CD4-positive, alpha-beta T cell treated with Interleukin-15 for 4 hours (primary cell): ENCODE data around the gene SDCBP2.

Source experiments
- DNase-seq: peaks from one replicate; pipeline ENCODE4 v3.0.0-alpha.2; 2020; ENCODE audit warnings: low spot score

The SDCBP2 gene

DNA sequence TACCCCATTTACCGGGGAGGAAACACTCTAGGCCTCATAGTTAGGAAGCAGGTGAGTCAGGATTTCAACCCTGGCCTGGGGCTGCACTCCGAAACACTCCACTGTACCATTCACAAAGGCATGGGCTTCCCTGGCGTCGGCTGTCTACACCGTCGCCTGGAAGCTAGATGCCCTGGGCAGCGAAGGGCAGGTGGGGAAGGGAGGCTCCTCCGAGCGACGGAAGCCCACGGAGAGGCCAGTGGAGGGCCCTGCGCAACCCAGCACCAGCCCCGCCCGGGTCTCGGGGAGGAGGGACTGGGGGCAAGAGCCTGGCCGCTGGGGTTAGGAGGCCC is 16.1 kb downstream of the SDCBP2 start:
- DNase-seq: no peak

DNA sequence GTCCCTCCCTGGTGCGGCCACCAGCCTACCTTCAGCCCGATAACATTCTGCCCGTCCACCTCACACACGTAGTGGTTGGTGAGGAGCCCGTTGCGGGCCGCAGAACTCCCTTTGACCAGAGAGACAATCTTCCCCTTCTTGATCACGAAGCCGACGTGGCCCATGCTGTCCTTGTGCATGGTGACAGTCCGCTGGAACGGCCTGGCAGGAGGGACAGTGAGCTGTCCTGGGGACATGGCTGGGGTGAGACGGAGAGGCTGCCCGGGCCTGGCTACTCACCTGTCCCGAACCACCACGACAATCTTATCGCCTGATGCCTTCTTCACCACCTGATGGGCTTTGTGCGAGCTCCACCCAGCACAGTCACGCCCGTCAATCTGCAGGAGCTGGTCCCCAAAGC is 16.6 kb downstream of the SDCBP2 start:
- no peak for DNase-seq

DNA sequence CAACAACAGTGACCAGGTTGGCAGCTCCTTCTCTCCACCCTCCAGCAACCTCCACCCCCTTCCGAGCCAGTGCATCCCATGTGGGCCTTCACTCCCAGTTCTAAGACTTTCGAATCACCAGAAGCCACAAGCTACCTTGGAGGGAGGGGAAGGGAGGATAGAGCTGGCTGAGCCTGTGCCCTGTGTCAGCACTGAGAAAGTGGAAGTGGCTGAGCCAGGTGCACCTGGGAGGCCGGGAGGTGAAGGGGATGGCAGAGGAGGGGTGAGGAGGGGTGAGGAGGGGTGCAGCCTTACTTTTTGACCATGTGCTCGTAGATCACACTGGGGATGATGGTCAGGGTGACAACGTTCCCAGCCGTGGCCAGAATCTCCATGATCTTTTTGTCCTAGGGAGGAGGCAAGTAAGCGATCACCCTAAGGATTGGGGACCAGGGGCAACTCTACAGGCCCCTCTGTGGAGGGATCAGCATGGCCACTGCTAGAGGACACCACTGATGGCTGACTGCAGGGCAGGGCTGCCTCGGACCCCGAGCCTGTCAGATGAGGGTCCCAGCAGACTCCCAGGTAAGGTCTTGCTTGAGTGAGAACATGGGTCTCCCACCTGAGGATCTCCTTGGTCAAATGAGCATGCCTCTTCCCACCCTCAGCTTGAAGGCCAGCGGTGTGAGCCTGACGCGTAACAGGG is 18.3 kb downstream of the SDCBP2 start:
- DNase-seq: no peak

DNA sequence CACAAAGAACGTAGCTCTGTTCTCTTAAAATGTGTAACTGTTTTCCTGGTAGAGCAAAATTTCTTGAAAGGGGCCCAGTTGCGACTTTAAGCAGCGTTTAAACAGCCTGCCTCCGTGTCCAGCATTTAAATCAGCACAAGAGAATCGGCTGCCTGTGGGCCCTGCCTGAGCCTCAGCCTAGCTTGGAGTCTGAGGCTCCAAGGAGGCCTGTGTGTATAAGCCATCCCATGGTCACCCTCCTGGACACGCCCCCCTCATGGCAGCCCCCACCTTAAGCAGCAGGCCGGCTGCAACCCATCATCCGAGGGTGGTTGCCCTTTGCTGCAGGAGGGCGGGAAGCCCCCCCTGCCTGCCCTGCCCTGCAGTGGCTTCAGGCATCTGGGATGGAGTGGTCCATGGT is 18.9 kb downstream of the SDCBP2 start:
- no peak for DNase-seq

DNA sequence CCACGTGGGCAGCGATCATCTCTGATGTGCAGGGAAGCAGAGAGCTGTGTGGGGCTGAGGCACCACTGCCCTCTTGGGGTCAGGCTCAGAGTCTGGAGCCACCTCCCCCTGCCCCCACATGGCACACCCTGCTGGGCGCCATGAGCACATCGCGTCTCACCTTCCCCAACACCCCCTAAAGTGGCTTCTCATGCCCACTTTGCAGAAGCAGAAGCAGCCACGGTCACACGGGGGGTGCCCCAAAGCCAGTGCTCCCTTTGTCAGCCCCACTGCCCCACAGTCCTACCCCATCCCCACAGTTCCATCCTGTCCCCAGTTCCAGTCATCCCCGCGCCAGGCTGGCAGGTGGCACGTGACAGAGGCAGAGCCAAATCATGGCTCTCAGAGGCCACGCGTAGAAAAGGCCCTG is 19.5 kb downstream of the SDCBP2 start:
- DNase-seq: no peak

DNA sequence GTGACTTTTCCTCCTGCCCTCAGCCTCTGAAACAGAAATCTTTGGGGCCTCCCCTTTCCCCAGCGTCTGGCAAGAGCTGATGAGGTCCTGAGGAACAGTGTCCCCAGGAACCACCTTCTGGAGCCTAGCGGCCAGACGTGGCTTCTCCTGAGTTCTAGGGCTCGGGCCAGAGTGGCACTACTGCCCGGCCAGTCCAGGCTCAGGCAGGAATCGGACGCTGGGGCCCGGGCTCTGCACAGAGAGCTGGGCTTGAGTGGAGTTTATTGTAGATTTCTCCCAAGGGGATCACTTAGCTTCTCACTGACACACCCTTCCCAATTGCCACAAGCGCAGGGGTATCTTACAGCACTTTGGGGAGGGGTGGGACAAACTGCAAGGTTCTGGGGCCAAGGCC is 20.2 kb downstream of the SDCBP2 start:
- DNase-seq: no peak

DNA sequence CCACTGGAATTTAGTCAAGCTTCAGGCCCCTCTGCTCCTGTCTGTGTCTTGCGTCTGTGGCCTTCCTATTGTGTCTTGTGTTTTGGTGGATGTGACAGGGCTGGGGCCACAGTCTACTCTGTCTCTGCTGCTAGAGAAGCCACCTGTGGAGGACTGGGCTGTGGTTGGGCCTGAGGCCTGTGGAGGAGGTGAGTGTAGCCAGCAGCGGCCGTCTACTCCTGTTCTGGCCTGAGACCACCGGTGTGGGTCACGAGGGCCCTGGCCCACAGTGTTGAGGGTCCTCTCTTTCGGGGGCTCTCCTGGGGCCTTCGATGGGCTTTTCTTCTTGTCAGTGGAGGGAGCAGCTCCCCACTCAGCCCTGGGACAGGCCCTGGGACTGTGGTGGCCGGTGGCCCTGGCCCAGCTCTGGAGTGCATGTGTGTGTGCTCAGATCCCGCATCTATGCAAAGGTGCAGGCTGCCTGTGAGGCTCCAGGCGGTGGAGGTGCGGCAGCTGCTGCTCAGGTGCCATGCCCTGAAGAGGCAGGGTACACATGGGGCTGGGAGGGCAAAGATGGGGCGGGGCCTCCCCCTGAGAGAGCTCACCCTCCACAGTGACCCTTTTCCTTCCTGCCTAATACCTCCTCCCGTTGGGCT is 20.8 kb downstream of the SDCBP2 start:
- no peak for DNase-seq

DNA sequence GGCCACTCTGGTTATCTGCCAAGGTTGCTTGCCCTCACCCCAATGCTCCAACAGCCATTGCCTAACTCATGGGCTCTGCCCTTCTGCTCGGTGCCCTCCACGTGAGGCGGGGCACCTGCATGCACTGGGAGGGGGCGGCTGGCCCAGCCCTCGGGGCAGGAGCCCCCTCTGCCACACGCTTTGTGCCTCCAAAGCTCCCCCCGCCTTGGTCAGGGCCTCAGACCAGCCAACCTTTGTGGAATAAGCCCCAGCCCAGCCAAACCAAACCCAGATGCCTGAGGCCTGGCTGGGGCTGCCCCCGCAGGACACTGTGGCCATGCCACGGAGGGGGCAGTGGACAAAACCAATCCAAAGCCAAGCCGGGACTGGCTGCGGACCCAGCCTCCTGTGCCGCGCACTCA is 21.4 kb downstream of the SDCBP2 start:
- no peak for DNase-seq

DNA sequence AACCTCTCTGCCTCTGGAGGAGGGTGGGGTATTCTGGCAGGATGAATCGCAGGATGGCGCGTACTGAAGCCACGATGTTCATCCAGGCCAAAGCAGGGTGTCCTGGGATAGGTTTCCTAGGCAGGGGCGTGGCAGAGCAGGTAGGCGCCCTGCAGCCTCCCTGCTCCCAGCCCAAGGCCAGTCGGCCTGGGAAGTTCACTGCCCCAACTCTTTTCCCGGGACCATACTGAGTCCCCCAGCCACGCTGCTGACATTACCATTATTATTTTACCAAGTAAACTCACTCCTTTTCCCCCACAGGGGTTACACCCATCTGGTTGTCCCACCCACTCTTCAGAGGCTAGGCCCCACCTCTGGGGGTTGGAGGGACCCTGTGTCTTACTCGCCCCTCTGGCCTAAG is 21.8 kb downstream of the SDCBP2 start:
- no peak for DNase-seq

DNA sequence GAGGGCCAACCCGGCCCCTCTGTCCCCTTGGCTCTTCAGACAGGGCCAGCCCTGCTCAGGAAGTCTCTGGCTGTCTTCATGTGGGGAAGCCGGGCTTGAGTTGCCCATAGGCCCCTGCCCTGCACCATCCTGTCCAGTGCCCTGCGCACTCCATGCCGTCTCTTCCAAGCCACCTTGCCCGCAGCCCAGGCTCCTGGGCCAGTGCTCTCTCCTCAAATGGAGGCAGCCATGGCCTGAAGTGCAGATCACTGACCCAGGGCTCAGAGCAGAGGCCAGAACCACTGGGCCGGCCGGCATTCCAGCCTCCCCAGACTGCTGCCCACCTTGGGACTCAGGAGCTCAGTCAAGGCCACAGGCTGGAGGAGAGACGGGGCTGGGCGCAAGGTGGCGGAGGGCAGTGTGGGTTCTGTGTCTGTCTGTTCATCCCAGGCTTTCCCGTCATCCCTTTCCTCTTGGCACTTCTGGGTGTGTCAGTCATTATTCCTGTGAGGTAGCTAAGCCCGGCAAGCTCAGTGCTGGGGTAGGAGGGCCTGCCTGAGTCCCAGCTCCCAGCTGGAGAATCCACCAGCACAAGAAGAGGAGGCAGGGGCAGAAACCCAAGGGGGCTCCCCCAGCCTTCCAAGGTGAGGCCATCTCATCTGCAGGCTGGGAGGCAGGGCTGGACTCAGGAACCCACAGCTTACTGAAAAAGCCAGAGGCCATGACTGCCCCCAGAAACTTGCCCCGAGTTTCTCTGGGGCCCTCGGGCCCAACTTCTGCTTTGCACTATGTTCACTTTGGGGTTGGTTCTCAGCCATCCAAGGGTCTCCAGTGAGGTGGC is 22.4 kb downstream of the SDCBP2 start:
- no peak for DNase-seq

DNA sequence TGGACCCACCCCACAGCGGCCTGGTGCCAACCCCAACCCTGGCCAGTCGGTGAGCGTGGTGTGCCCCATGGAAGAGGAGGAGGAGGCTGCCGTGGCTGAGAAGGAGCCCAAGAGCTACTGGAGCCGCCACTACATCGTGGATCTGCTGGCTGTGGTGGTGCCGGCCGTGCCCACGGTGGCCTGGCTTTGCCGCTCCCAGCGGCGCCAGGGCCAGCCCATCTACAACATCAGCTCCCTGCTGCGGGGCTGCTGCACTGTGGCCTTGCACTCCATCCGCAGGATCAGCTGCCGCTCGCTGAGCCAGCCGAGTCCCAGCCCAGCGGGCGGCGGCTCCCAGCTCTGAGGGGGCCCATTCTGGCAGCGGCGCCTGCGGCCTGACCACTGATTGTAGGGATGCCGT is 23.2 kb downstream of the SDCBP2 start:
- no peak for DNase-seq

DNA sequence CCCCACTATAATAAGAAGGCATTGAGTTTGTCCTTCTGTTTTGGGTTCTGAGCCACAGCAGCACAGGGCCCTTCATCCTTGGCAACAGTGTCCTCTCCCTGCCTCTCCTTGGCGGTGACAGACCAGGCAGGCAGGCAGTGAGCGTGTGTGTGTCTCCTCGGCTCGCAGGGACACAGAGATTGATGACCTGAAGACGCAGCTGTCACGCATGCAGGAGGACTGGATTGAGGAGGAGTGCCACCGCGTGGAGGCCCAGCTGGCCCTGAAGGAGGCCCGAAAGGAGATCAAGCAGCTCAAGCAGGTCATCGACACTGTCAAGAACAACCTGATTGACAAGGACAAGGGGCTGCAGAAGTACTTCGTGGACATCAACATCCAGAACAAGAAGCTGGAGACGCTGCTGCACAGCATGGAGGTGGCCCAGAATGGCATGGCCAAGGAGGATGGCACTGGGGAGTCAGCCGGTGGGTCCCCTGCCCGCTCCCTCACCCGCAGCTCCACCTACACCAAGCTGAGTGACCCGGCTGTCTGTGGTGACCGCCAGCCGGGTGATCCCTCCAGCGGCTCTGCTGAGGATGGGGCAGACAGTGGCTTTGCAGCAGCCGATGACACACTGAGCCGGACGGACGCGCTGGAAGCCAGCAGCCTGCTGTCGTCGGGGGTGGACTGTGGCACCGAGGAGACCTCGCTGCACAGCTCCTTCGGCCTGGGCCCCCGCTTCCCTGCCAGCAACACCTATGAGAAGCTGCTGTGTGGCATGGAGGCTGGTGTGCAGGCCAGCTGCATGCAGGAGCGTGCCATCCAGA is 24.0 kb downstream of the SDCBP2 start:
- no peak for DNase-seq

DNA sequence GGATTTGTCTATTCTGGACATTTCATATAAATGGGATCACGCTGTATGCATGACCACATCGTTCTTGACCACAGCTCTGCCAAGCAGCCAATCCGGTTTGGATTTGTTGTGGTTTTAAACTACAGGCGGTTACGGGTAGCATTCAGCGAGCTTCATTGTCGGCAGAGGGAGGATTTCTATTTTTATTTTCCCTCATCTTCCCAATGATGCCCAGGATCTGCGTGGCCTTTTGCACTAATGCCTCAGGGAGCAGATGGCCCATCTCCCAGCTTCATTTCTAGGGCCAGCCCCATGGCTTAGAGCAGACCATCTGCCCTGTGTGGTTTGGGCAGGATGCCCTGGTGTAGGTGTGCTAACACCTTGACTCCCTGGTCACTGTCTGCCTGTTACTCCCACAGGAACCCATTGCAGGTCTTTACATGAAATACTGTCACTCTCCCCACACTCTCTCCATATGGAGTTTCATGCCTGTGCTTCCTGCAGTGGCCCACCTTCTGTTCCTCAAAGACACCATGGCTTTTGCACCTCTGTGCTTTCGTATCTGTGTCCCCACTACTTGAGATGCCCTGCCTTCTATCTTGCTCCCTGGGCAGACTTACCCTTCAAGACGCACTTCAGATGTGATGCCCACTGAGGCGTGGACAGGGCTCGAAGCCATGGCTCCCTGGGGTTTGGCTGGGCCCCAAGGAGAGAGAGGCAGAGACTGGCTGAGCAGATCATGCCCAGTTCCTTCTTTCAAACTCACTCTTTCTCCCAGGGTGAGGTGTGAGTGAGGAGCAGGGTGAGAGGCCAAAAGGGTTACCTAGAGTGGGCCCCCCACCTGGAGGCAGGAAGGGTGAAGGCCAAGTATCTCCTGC is 26.0 kb downstream of the SDCBP2 start:
- no peak for DNase-seq

DNA sequence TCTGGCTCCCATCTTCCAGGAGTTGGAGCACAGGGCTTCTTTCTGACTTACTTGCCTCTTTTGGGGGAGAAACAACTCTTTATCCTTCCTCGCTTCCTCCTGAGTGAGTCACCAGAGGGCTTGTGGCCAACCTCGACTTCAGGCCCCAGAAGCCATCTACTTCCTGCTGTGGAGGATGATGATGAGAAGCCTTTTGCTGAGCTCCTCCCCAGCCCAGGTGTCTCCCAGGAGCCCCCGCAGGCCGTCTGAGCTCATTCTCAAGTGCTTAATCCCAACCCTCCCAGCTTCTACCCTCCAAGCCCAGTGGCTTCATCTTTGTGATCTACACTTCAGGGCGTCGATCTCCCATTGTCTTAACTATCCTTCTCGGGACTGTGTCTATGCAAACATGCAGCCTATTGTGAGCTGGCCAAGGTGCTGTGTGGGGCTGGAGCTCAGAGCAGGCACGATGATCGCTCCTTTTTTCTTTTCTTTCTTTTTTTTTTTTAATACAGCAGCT is 27.9 kb downstream of the SDCBP2 start:
- DNase-seq: peak; percentile 53

DNA sequence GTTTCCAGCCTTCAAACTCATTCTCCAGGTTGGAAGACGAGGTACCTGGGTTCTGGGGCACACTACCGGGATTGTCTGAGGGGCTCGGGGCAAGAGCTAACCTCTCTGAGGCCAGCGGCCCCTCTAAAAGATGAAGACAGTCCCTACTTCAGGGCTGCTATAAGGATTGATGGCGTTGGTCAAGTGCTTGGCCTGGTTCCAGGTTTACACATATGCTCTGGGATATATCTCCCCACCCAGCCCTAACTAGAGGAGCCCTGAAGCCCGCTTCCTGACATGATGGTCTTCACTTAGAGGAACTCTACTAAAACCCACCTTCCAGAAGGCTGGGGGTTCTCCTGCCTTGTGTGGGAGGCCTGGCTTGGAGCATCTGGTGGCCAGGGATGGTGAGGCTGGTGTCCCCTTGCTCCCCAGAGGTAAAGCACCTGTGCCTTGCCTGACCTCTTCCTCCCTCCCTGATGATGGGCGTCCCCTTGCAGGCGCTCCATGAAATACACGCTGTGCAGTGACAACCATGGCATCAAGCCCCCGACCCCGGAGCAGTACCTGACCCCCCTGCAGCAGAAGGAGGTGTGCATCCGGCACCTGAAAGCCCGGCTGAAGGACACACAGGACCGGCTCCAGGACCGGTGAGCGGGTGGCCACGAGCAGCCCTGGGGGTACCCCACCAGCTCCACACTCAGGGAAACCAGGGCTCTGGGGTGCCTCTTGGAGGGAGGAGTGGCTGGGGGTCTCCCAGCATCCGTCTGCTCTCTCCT is 28.7 kb downstream of the SDCBP2 start:
- DNase-seq: no peak

DNA sequence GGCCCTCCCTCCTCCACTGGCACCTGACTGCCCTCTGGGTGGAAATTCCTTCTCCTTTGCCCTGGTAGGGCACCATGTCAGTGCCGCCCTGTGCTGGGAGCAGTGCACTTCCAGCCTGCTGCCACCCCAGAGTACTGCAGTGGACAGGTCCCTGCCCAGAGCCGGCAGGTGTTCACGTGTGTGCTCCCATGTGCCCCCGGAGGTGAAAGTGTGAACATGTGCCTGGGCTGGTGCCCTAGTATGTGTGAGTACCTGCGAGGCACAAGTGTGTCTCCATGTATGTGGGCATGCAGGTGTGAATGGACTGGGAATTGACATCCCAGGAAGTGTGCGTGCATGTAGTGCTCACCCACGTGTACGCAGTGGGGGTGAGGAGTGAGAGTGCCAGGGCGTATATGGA is 29.4 kb downstream of the SDCBP2 start:
- DNase-seq: no peak

DNA sequence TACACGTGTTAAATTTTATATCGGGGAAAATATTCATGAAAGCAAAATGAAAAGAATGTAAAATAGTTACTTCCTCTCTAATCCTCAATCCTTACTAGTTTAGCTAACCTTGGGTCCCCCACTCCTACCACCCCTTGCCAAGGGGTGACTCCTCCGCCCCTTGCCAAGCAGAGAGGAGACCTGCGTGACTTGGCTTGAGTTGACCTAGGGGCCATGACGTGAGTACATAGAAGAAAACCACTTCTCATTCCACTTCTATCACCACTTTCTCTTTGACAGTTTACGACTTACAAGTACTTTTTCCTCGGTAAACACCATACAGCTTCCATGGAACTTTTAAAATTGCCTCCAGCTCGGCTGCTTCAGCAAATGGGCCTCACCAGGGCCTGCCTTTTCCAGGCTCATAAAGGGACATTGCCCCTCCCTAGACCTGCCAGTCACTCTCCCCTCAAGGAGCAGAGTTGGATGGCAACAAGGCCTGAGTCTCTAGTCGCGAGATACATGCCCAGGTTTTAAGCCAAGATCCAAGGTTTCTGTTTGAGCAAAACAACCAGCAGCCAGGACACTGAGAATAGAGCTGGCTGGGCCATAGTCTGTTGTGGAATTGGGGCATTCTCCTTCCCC is 29.9 kb downstream of the SDCBP2 start:
- no peak for DNase-seq

DNA sequence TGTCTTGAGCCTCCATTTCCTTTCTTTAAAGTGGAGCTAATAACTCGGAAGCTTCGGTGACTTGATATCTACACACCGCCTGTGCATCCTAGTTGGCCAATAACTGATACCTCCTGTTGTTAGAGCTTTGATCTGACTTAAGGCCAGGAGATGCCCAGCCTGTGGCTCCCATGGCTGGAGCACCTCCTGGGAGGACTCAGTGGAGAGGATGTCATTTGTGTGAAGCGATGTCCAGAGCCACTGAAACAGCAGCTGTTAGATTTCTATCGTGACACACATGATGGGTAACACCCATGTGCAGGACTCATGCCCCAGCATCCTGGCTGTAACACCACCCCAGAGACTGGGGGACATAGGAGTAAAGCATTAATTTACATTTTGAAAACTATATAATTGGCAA is 30.8 kb downstream of the SDCBP2 start:
- DNase-seq: no peak

DNA sequence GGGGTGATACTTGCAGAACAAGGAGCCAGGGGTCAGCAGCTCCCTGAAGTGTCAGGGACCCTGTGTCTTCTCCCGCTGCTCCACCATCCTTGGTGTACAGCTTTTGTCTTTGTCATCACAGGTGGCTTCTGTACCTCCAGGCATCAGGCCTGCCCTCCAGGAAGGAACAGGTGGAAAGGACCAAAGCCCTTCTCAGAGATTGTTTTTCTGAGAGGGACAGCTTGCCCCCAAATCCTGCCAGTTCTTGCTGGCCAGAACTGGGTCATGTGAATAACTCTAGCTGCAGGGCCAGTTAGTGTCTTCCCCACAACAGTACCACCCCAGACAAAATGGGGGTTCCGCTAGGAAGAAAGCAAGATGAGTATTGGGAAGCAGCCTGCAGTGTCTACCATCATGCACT is 31.5 kb downstream of the SDCBP2 start:
- DNase-seq: no peak

DNA sequence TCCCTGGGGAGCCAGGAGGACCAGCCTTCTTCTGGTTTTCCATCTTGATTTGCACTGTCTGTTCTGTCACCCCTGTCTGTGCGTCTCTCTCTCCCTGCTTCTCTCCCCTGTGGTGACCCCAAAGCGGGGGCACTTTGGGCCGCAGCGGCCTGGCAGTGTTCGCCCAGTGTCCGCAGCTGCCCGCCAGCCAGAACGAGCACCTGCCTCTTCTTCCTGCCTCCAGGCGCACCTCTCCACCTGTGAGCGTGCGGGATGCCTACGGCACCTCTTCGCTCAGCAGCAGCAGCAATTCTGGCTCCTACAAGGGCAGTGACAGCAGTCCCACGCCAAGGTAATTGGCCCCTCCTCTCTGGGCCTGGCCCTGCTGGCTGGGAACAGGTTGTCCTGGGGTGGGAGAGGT is 32.0 kb downstream of the SDCBP2 start:
- no peak for DNase-seq
